ENCODE results near the gene DCST1. TPM values are rescaled to one million over a fixed set of nuclear protein-coding genes. Genes with fewer than 3 reads are reported as not detected.

The DCST1 gene
- total RNA-seq, 2 experiments from 2014 or later: not detected

DNA sequence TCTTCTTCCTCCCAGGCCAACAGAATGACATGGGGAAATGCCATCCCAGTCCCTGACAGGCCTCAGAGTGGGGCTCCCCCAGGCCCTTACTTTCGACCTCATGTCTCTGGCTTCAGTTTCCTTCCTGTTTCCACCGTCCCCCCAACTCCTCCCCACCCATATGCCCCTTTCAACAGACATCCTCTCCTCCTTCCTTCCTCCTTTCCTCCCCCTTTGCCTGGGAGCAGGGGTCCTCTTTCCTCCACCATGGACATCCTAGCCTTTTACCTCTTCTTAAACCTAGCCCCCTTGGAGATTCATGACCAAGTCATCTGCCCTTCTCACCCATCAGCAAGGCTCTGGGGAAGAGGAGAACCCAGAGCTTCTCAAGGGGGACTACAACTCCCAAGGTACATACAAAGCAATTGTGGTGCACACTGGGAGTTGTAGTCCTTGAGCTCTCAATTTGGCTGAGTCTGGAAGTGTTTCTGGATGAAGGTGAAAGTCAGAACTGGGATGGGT lies 27.0 kb upstream of the DCST1 start:
- Histone ChIP-seq H3K27ac (ENCODE audit: low read depth, low read length, poor library complexity, severe bottlenecking) (peak overlapping the region; percentile 77), H3K4me1 (ENCODE audit: insufficient read depth, low read length, poor library complexity, severe bottlenecking) (peaks cover 61% of the 10 kb centered on the region), H3K9me2 (ENCODE audit: insufficient read depth, low read length) (no peaks in the 10 kb centered on the region), H3K4me2 (ENCODE audit: low read length) (peak overlapping the region; percentile 93), H3K79me2 (ENCODE audit: insufficient read depth, low read depth, low read length) (peaks cover 10% of the 10 kb centered on the region; the same call in 1 of the 2 replicates), H4K20me1 (ENCODE audit: insufficient read depth, low read length) (no peaks in the 10 kb centered on the region), H2AFZ (ENCODE audit: low read length) (no peak overlapping the region), H3K4me3 (ENCODE audit: low read depth, low read length, poor library complexity, severe bottlenecking) (peak overlapping the region; percentile 12), H3K36me3 (ENCODE audit: insufficient read depth, low read length) (no peaks in the 10 kb centered on the region), H3K9me3 (ENCODE audit: low read length) (no peaks in the 10 kb centered on the region)
- DNase-seq (ENCODE audit: low spot score): peak; percentile 71
- ChIA-PET CTCF (ENCODE audit: unreplicated experiment) (interaction anchor here (1.1 kb wide), 1 partner anchor 168 kb away, joined by 3 read pairs; no protein-coding TSS in a partner anchor), POLR2A (no interaction called here)
- intact Hi-C loops (cut with micrococcal nuclease; ENCODE audit: unreplicated experiment): no loop called here
- no TSS peak for BruUV-seq (replicated peaks)
- TF ChIP-seq, protein P1, sequence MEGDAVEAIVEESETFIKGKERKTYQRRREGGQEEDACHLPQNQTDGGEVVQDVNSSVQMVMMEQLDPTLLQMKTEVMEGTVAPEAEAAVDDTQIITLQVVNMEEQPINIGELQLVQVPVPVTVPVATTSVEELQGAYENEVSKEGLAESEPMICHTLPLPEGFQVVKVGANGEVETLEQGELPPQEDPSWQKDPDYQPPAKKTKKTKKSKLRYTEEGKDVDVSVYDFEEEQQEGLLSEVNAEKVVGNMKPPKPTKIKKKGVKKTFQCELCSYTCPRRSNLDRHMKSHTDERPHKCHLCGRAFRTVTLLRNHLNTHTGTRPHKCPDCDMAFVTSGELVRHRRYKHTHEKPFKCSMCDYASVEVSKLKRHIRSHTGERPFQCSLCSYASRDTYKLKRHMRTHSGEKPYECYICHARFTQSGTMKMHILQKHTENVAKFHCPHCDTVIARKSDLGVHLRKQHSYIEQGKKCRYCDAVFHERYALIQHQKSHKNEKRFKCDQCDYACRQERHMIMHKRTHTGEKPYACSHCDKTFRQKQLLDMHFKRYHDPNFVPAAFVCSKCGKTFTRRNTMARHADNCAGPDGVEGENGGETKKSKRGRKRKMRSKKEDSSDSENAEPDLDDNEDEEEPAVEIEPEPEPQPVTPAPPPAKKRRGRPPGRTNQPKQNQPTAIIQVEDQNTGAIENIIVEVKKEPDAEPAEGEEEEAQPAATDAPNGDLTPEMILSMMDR (conservative IDR thresholded peaks at IDR 0.05; ENCODE audit: low read length): no peak
- TF ChIP-seq EZH2phosphoT487 (IDR thresholded peaks at IDR 0.05; ENCODE audit: borderline replicate concordance, low read depth, low read length): no peak

DNA sequence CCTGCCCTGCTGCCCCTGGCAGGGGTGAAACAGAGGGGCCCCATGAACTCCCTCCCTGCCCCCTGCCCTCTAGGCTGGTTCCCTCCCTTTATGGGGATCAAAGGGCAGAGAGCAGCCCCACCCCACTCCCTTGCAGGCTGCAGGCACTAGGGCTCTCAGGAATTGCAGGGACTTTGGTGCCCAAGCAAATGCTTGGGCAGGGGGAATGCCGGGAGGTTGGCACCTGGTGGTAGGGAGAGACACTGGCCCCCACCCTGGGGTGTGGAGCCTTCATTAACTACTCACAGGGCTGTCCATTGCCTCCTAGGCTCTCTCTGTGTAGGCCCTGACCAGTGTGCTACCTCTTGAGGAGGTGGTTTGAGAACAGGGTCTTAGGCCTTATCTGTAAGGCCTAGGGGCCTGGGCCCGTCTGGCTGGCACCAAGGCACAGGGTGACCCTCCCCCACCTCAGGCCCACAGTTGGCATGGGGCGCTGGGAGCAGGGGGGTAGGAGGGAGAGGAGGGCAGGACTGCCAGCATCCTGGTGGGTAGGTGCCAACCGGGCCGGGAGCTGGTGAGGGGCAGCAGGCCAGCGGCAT lies 26.3 kb upstream of the DCST1 start:
- Histone ChIP-seq H3K4me3 (ENCODE audit: low read depth, low read length, poor library complexity, severe bottlenecking) (no peak overlapping the region), H3K4me1 (ENCODE audit: insufficient read depth, low read length, poor library complexity, severe bottlenecking) (peaks cover 67% of the 10 kb centered on the region), H3K4me2 (ENCODE audit: low read length) (0 out of 2 replicates have a peak overlapping the region, but pooled peaks have one; percentile 3), H3K9me2 (ENCODE audit: insufficient read depth, low read length) (no peaks in the 10 kb centered on the region), H3K36me3 (ENCODE audit: insufficient read depth, low read length) (no peaks in the 10 kb centered on the region), H4K20me1 (ENCODE audit: insufficient read depth, low read length) (no peaks in the 10 kb centered on the region), H3K27ac (ENCODE audit: low read depth, low read length, poor library complexity, severe bottlenecking) (no peak overlapping the region), H3K79me2 (ENCODE audit: insufficient read depth, low read depth, low read length) (peaks cover 10% of the 10 kb centered on the region; the same call in 1 of the 2 replicates), H3K9me3 (ENCODE audit: low read length) (no peaks in the 10 kb centered on the region), H2AFZ (ENCODE audit: low read length) (no peak overlapping the region)
- intact Hi-C loops (cut with micrococcal nuclease; ENCODE audit: unreplicated experiment): no loop called here
- no TSS peak for BruUV-seq (replicated peaks)
- no peak for DNase-seq (ENCODE audit: low spot score)
- CTCF ChIA-PET (ENCODE audit: unreplicated experiment): no interaction called here
- POLR2A ChIA-PET: no interaction called here
- TF ChIP-seq, protein P1 (conservative IDR thresholded peaks at IDR 0.05; ENCODE audit: low read length): no peak
- TF ChIP-seq EZH2phosphoT487 (IDR thresholded peaks at IDR 0.05; ENCODE audit: borderline replicate concordance, low read depth, low read length): no peak
